PC-3 (cell line): ENCODE results near the gene ZNF668. TPM values are rescaled to one million over a fixed set of nuclear protein-coding genes. Genes with fewer than 3 reads are reported as not detected.

Source experiments
- ATAC-seq: fragments of 200-7000 bp; cut with Tn5 transposase; 2 replicates; pipeline ENCODE4 v1.9.1; 2020; ENCODE audit warnings: mild to moderate bottlenecking, moderate library complexity
- BruUV-seq: library from RNA; stranded (reverse); fragments of 400-500 nt; replicated peaks from 2 replicates; lab custom pipeline; 2021; lab: Mats Ljungman, UMichigan
- CTCF ChIA-PET: fragments of 300-600 bp; sonication (Branson Sonifier 250); formaldehyde crosslinking; loops from one replicate; lab custom pipeline; 2022; ENCODE audit warnings: antibody characterized with exemption; lab: Charles Lee
- POLR2A ChIA-PET: fragments of 300-600 bp; sonication (Branson Sonifier 250); formaldehyde crosslinking; loops from one replicate; lab custom pipeline; 2022; ENCODE audit warnings: antibody characterized with exemption; ENCODE audit not compliant: unreplicated experiment; lab: Charles Lee
- DNase-seq: peaks from one replicate; pipeline ENCODE4 v3.0.0-alpha.2; 2015
- H2AFZ ChIP-seq: fragments of 300-600 bp; sonication (generic); 2 replicates; pipeline ENCODE4 v1.6.0; 2016; ENCODE audit warnings: antibody characterized with exemption, low read length
- H3F3A ChIP-seq: fragments of 300-600 bp; sonication (generic); one replicate; pipeline ENCODE4 v1.6.0; 2017; ENCODE audit warnings: antibody characterized with exemption, low read length, control low read depth, mild to moderate bottlenecking; ENCODE audit not compliant: unreplicated experiment
- H3K27ac ChIP-seq: fragments of 300-600 bp; sonication (generic); 2 replicates; pipeline ENCODE4 v1.5.1; 2016; ENCODE audit warnings: mild to moderate bottlenecking, low read length
- H3K27me3 ChIP-seq: fragments of 300-600 bp; sonication (generic); 2 replicates; pipeline ENCODE4 v1.6.1; 2016; ENCODE audit warnings: low read length, mixed read lengths
- H3K36me3 ChIP-seq: fragments of 300-600 bp; sonication (generic); 2 replicates; pipeline ENCODE4 v1.6.1; 2016; ENCODE audit warnings: low read depth, mixed run types, low read length, mixed read lengths
- H3K4me1 ChIP-seq: fragments of 300-600 bp; sonication (generic); 2 replicates; pipeline ENCODE4 v1.5.1; 2016; ENCODE audit warnings: low read length; ENCODE audit not compliant: insufficient read depth
- H3K4me2 ChIP-seq: fragments of 300-600 bp; sonication (generic); 2 replicates; pipeline ENCODE4 v1.6.0; 2016; ENCODE audit warnings: low read length
- H3K4me3 ChIP-seq: fragments of 300-600 bp; sonication (generic); 2 replicates; pipeline ENCODE4 v1.5.1; 2016; ENCODE audit warnings: mild to moderate bottlenecking, low read length, mixed read lengths
- H3K79me2 ChIP-seq: fragments of 300-600 bp; sonication (generic); 2 replicates; pipeline ENCODE4 v1.6.1; 2017; ENCODE audit warnings: low read length, mixed read lengths
- H3K9ac ChIP-seq: fragments of 300-600 bp; sonication (generic); 2 replicates; pipeline ENCODE4 v1.6.0; 2016; ENCODE audit warnings: mild to moderate bottlenecking, low read length
- H3K9me2 ChIP-seq: fragments of 300-600 bp; sonication (generic); replicated peaks from 2 replicates; pipeline ENCODE4 v1.6.1; 2016; ENCODE audit warnings: mixed run types, low read length, mixed read lengths
- H3K9me3 ChIP-seq: fragments of 300-600 bp; sonication (generic); 2 replicates; pipeline ENCODE4 v1.6.1; 2016; ENCODE audit warnings: low read length, mixed read lengths
- H4K20me1 ChIP-seq: fragments of 300-600 bp; sonication (generic); 2 replicates; pipeline ENCODE4 v1.6.1; 2016; ENCODE audit warnings: low read length, mixed read lengths
- EZH2 ChIP-seq: fragments of 300-600 bp; sonication (generic); IDR thresholded peaks from one replicate; pipeline ENCODE4 v1.6.1; 2017; ENCODE audit warnings: antibody characterized with exemption, mild to moderate bottlenecking, low read length; ENCODE audit not compliant: unreplicated experiment
- EZH2phosphoT487 ChIP-seq: fragments of 300-600 bp; sonication (generic); IDR thresholded peaks from 2 replicates; pipeline ENCODE4 v1.6.1; 2018; ENCODE audit warnings: mild to moderate bottlenecking, antibody characterized with exemption, low read length, borderline replicate concordance
- intact Hi-C: fragments of 100-400 bp; cut with micrococcal nuclease; formaldehyde crosslinking; loops from 2 replicates; pipeline ENCODE4 v1.9.0; 2023
- total RNA-seq: library from RNA; depleted of rRNA; stranded (reverse); fragments of >200 nt; gene quantifications from 2 replicates; pipeline ENCODE4 v1.2.3, GENCODE V29; 2014
- TF ChIP-seq, protein P1 (sequence below): fragments of 300-600 bp; sonication (generic); conservative IDR thresholded peaks from 2 replicates; pipeline ENCODE4 v1.5.1; 2017; ENCODE audit warnings: antibody characterized with exemption, low read depth, mild to moderate bottlenecking, low read length

Gene ZNF668
- total RNA-seq, 1 experiment from 2014 or later, result 15.6 TPM

DNA sequence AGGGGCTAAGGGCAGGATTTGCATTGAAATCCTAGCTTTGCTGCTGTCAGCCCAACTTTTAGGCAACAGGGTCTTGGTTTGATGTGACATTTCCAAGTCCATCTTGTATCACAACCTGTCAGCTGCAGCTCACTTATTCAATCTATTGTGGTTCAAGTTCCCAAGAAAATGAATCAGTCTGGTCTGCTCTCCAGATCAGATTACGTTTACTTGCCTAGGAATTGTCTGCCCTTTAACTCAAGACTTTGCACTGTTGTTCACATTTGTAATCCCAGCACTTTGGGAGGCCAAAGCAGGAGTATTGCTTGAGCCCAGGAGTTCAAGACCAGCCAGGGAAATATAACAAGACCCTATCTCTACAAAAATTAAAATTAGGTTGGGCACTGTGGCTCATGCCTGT, 30.7 kb downstream of the ZNF668 start:
- no peaks in the 10 kb centered on the region for H3F3A ChIP-seq
- ChIA-PET POLR2A (interaction anchor here (0.7 kb wide), 1 partner anchor 69 kb away, joined by 3 read pairs; no protein-coding TSS in a partner anchor), CTCF (no interaction called here)
- no peaks in the 10 kb centered on the region for H3K9me3 ChIP-seq
- H3K4me2 ChIP-seq, result no peak overlapping the region
- TF ChIP-seq, protein P1, sequence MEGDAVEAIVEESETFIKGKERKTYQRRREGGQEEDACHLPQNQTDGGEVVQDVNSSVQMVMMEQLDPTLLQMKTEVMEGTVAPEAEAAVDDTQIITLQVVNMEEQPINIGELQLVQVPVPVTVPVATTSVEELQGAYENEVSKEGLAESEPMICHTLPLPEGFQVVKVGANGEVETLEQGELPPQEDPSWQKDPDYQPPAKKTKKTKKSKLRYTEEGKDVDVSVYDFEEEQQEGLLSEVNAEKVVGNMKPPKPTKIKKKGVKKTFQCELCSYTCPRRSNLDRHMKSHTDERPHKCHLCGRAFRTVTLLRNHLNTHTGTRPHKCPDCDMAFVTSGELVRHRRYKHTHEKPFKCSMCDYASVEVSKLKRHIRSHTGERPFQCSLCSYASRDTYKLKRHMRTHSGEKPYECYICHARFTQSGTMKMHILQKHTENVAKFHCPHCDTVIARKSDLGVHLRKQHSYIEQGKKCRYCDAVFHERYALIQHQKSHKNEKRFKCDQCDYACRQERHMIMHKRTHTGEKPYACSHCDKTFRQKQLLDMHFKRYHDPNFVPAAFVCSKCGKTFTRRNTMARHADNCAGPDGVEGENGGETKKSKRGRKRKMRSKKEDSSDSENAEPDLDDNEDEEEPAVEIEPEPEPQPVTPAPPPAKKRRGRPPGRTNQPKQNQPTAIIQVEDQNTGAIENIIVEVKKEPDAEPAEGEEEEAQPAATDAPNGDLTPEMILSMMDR, result no peak
- TF ChIP-seq EZH2phosphoT487, result no peak
- no TSS peak for BruUV-seq
- H3K79me2 ChIP-seq, result no peaks in the 10 kb centered on the region
- H2AFZ ChIP-seq, result no peak overlapping the region
- no peaks in the 10 kb centered on the region for H3K27me3 ChIP-seq
- intact Hi-C loops, result no loop called here
- H3K36me3 ChIP-seq, result no peaks in the 10 kb centered on the region
- DNase-seq (no peak), ATAC-seq (no peak)
- H4K20me1 ChIP-seq, result no peaks in the 10 kb centered on the region
- no peaks in the 10 kb centered on the region for H3K9me2 ChIP-seq
- no peaks in the 10 kb centered on the region for H3K4me1 ChIP-seq
- H3K9ac ChIP-seq, result no peak overlapping the region
- no peak overlapping the region for H3K4me3 ChIP-seq
- H3K27ac ChIP-seq, result no peak overlapping the region

DNA sequence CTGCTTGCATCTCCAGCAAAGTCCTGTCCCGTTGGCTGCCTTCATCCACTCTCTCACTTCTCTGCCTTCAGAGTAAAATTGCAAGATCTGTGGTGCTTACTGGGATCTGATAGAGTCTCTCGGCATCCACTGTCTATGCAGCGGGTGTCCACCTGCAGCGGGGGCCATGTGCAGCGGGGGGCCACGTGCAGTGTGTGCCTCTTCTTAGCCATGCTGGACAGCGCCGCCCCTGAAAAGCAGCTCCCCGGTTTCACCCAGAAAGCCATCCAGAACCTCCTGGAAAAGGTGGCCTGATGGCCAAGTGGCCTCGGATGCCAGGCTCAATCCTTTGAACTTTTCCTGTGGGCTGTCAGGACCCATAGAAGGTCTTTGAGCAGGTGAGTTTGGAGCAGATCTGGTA, 31.2 kb downstream of the ZNF668 start:
- POLR2A ChIA-PET, result interaction anchor here (0.7 kb wide), 1 partner anchor 70 kb away, joined by 3 read pairs; no protein-coding TSS in a partner anchor
- BruUV-seq, result no TSS peak
- intact Hi-C loops, result no loop called here

DNA sequence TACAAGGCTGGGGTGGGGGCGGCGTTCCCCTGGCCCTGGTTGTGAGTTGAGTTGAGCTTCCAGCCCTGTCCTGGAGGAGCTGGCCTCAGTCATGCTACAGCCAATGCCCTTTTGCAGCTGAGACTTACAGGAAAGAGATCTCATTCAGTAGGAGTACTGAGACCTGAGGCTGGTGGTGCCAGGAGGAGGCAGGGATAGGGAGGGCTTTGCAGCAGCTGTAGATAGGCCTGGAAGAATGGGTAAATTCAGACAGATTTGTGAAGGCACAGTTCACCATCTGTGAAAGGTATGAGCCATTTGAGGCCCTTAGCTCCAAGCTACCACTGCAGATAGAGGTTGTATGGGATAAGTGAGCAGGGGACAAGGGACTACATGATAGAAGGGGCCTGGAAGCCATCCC, 35.0 kb downstream of the ZNF668 start:
- no peak for TF ChIP-seq EZH2
- TF ChIP-seq, protein P1, result no peak
- TF ChIP-seq EZH2phosphoT487, result no peak
- ChIA-PET POLR2A (no interaction called here), CTCF (no interaction called here)
- Histone ChIP-seq H3K27ac (no peak overlapping the region), H3K9me2 (no peaks in the 10 kb centered on the region), H3K79me2 (peaks cover 13% of the 10 kb centered on the region), H3K4me2 (no peak overlapping the region), H3K9ac (no peak overlapping the region), H3K36me3 (no peaks in the 10 kb centered on the region), H3K4me3 (no peak overlapping the region), H3K27me3 (no peaks in the 10 kb centered on the region), H3K4me1 (peaks cover 3% of the 10 kb centered on the region; the same call in 1 of the 2 replicates), H3F3A (no peaks in the 10 kb centered on the region), H2AFZ (no peak overlapping the region), H3K9me3 (no peaks in the 10 kb centered on the region), H4K20me1 (no peaks in the 10 kb centered on the region; the same call in 1 of the 2 replicates)
- DNase-seq, result no peak
- BruUV-seq, result no TSS peak
- intact Hi-C loops, result no loop called here
- no peak for ATAC-seq

More for the DNA sequence above, 31.2 kb downstream of the ZNF668 start:
- Histone ChIP-seq H3K4me1 (no peaks in the 10 kb centered on the region), H3K9ac (no peak overlapping the region), H3K9me2 (no peaks in the 10 kb centered on the region), H3K9me3 (no peaks in the 10 kb centered on the region), H3K27me3 (no peaks in the 10 kb centered on the region), H2AFZ (no peak overlapping the region), H4K20me1 (no peaks in the 10 kb centered on the region), H3F3A (no peaks in the 10 kb centered on the region), H3K27ac (no peak overlapping the region), H3K4me2 (no peak overlapping the region), H3K36me3 (no peaks in the 10 kb centered on the region), H3K4me3 (no peak overlapping the region), H3K79me2 (no peaks in the 10 kb centered on the region)
- DNase-seq, result no peak
- TF ChIP-seq EZH2phosphoT487 (no peak), EZH2 (no peak)
- TF ChIP-seq, protein P1, result no peak
- no peak for ATAC-seq
- CTCF ChIA-PET, result no interaction called here
